HepG2 (cell line): ENCODE results near the gene LRIG1. TPM values are rescaled to one million over a fixed set of nuclear protein-coding genes. Genes with fewer than 3 reads are reported as not detected.

Source experiments
- CENPX ChIP-seq: sonication (generic); formaldehyde crosslinking; IDR thresholded peaks from 2 replicates; pipeline ENCODE4 v1.9.0; 2021; ENCODE audit warnings: mild to moderate bottlenecking, missing genetic modification reagents, moderate library complexity
- CSRNP2 ChIP-seq: sonication (generic); formaldehyde crosslinking; conservative IDR thresholded peaks from 2 replicates; pipeline ENCODE4 v1.8.0; 2022; ENCODE audit warnings: low read depth, missing genetic modification reagents
- ELF1 ChIP-seq: sonication (generic); formaldehyde crosslinking; IDR thresholded peaks from 2 replicates; pipeline ENCODE4 v1.4.0; 2020; ENCODE audit warnings: missing genetic modification reagents
- FOXP4 ChIP-seq: sonication (generic); formaldehyde crosslinking; IDR thresholded peaks from 2 replicates; pipeline ENCODE4 v1.4.0; 2020; ENCODE audit warnings: missing genetic modification reagents
- JUNB ChIP-seq: sonication (generic); formaldehyde crosslinking; IDR thresholded peaks from 2 replicates; pipeline ENCODE4 v1.8.0; 2022; ENCODE audit warnings: missing genetic modification reagents, mild to moderate bottlenecking, borderline replicate concordance
- KMT2A ChIP-seq: sonication (generic); formaldehyde crosslinking; IDR thresholded peaks from 2 replicates; pipeline ENCODE4 v1.4.0; 2020; ENCODE audit warnings: missing genetic modification reagents
- SNAPC5 ChIP-seq: sonication (generic); formaldehyde crosslinking; IDR thresholded peaks from 2 replicates; pipeline ENCODE4 v1.8.1; 2023; ENCODE audit warnings: mild to moderate bottlenecking, missing genetic modification reagents, borderline replicate concordance
- TAF15 ChIP-seq: fragments of 200-400 bp; formaldehyde crosslinking; IDR thresholded peaks from one replicate; pipeline ENCODE4 v1.6.1; 2018; ENCODE audit warnings: mild to moderate bottlenecking, low read depth, low read length; ENCODE audit not compliant: poor library complexity, severe bottlenecking
- TBX2 ChIP-seq: sonication (generic); formaldehyde crosslinking; IDR thresholded peaks from 2 replicates; pipeline ENCODE4 v1.5.0; 2020; ENCODE audit warnings: missing genetic modification reagents, mild to moderate bottlenecking, borderline replicate concordance
- ZKSCAN1 ChIP-seq: fragments of 150-350 bp; IDR thresholded peaks from 2 replicates; pipeline ENCODE4 v1.6.1; 2014; ENCODE audit warnings: low read length
- ZNF20 ChIP-seq: sonication (generic); formaldehyde crosslinking; IDR thresholded peaks from 2 replicates; pipeline ENCODE4 v1.4.0; 2020; ENCODE audit warnings: mild to moderate bottlenecking, moderate library complexity, missing genetic modification reagents
- ZNF441 ChIP-seq: sonication (generic); formaldehyde crosslinking; IDR thresholded peaks from 2 replicates; pipeline ENCODE4 v1.7.0; 2021; ENCODE audit warnings: missing genetic modification reagents, borderline replicate concordance
- ZNF704 ChIP-seq: sonication (generic); formaldehyde crosslinking; IDR thresholded peaks from 2 replicates; pipeline ENCODE4 v1.8.1; 2023; ENCODE audit warnings: mild to moderate bottlenecking, inconsistent platforms, moderate library complexity, missing genetic modification reagents, borderline replicate concordance
- ZNF737 ChIP-seq: sonication (generic); formaldehyde crosslinking; IDR thresholded peaks from 2 replicates; pipeline ENCODE4 v1.5.0; 2020; ENCODE audit warnings: missing genetic modification reagents, mild to moderate bottlenecking, borderline replicate concordance
- ZNF891 ChIP-seq: sonication (generic); formaldehyde crosslinking; IDR thresholded peaks from 2 replicates; pipeline ENCODE4 v1.5.0; 2020; ENCODE audit warnings: mild to moderate bottlenecking, missing genetic modification reagents
- ZSCAN31 ChIP-seq: sonication (generic); formaldehyde crosslinking; IDR thresholded peaks from 2 replicates; pipeline ENCODE4 v1.5.0; 2020; ENCODE audit warnings: low read depth, mild to moderate bottlenecking, missing genetic modification reagents
- polyA plus RNA-seq, 8 experiments: library from polyadenylated mRNA; depleted of rRNA in 3 of 8; stranded (reverse) in 7 of 8; unstranded in 1 of 8; fragments of >200 nt; fragmentation: Illumina TruSeq in 4 of 8; extraction: Trizol in 4 of 8; gene quantifications; 2 replicates each; pipeline versions ENCODE4 v1.2.1 to v1.2.3, GENCODE V29; 2011 to 2016; ENCODE audit warnings: low read depth in 4 of 8, missing spikeins in 1 of 8, mixed read lengths in 1 of 8; ENCODE audit not compliant: insufficient read depth in 1 of 8
- total RNA-seq, 5 experiments: library from RNA; depleted of rRNA; stranded (reverse); fragments of >200 nt; fragmentation: Illumina TruSeq; extraction: Trizol; gene quantifications; 2 replicates each; pipeline ENCODE4 v1.2.3, GENCODE V29; 2016; ENCODE audit warnings: low read depth in 1 of 5
- TF ChIP-seq, protein P1 (sequence below): sonication (generic); formaldehyde crosslinking; IDR thresholded peaks from 2 replicates; pipeline ENCODE4 v1.4.0; 2020; ENCODE audit warnings: missing genetic modification reagents
- TF ChIP-seq, protein P2 (sequence below): sonication (generic); formaldehyde crosslinking; IDR thresholded peaks from 2 replicates; pipeline ENCODE4 v1.5.1; 2020; ENCODE audit warnings: missing genetic modification reagents, mild to moderate bottlenecking, borderline replicate concordance
- TF ChIP-seq, protein P3 (sequence below): sonication (generic); formaldehyde crosslinking; IDR thresholded peaks from 2 replicates; pipeline ENCODE4 v1.8.1; 2023; ENCODE audit warnings: missing genetic modification reagents, inconsistent platforms, borderline replicate concordance

Gene LRIG1
- total and polyA plus RNA-seq, 2 of the 13 experiments (the other 11 are each of a cell fraction or from before 2014, with no cell fraction given) = 17.8 to 24.8 TPM

DNA sequence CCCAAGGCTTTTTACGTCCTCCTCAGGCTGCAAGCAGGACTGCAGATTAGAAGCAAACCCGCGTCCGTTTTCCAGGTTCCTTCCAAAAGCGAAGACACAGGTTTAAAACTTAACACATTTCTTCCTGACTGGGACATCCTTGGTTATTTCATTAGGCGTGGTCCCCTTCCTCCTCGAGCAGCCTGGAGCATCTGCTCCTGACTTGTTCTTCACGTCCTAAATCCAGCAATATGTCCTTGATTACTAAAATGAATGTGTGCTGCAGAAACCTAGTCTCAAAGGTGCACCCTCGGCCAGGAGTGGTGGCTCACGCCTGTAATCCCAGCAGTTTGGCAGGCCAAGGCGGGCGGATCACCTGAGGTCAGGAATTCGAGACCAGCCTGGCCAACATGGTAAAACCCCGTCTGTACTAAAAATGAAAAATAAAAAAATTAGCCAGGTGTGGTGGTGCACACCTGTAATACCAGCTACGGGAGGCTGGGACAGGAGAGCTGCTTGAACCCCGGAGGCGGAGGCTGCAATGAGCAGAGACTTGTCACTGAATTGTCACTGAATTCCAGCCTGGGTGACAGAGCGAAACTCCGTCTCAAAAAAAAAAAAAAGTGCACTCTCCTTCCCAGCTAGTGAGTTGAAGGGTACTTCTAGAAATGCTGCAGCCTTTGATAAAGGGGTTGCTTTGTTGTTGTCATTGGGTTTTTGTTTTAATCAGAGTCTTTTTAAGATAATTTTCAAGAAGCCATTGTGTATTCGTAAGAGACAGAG lies 842 bp upstream of the LRIG1 start (continued):
- TF ChIP-seq FOXP4 (no peak), KMT2A (CRISPR knock-in tag) (no peak), ZNF737 (CRISPR knock-in tag) (no peak), SNAPC5 (CRISPR knock-in tag) (no peak; the same call in 1 of the 2 replicates), ELF1 (CRISPR knock-in tag) (peak; percentile 7; the same call in 1 of the 2 replicates), CENPX (CRISPR knock-in tag) (no peak), ZKSCAN1 (no peak), ZNF20 (CRISPR knock-in tag) (no peak), JUNB (CRISPR knock-in tag) (no peak), CSRNP2 (no peak), TAF15 (no peak), ZNF704 (CRISPR knock-in tag) (no peak), ZNF441 (CRISPR knock-in tag) (peak; percentile 73; the same call in 1 of the 2 replicates), TBX2 (peak; percentile 10; the same call in 1 of the 2 replicates), ZSCAN31 (CRISPR knock-in tag) (no peak), ZNF891 (CRISPR knock-in tag) (no peak)
- TF ChIP-seq, protein P1, sequence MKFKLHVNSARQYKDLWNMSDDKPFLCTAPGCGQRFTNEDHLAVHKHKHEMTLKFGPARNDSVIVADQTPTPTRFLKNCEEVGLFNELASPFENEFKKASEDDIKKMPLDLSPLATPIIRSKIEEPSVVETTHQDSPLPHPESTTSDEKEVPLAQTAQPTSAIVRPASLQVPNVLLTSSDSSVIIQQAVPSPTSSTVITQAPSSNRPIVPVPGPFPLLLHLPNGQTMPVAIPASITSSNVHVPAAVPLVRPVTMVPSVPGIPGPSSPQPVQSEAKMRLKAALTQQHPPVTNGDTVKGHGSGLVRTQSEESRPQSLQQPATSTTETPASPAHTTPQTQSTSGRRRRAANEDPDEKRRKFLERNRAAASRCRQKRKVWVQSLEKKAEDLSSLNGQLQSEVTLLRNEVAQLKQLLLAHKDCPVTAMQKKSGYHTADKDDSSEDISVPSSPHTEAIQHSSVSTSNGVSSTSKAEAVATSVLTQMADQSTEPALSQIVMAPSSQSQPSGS (CRISPR knock-in tag) = no peak
- TF ChIP-seq, protein P2, sequence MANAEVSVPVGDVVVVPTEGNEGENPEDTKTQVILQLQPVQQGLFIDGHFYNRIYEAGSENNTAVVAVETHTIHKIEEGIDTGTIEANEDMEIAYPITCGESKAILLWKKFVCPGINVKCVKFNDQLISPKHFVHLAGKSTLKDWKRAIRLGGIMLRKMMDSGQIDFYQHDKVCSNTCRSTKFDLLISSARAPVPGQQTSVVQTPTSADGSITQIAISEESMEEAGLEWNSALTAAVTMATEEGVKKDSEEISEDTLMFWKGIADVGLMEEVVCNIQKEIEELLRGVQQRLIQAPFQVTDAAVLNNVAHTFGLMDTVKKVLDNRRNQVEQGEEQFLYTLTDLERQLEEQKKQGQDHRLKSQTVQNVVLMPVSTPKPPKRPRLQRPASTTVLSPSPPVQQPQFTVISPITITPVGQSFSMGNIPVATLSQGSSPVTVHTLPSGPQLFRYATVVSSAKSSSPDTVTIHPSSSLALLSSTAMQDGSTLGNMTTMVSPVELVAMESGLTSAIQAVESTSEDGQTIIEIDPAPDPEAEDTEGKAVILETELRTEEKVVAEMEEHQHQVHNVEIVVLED (CRISPR knock-in tag) = 0 out of 2 replicates have a peak, but pooled peaks have one; percentile 3
- TF ChIP-seq, protein P3, sequence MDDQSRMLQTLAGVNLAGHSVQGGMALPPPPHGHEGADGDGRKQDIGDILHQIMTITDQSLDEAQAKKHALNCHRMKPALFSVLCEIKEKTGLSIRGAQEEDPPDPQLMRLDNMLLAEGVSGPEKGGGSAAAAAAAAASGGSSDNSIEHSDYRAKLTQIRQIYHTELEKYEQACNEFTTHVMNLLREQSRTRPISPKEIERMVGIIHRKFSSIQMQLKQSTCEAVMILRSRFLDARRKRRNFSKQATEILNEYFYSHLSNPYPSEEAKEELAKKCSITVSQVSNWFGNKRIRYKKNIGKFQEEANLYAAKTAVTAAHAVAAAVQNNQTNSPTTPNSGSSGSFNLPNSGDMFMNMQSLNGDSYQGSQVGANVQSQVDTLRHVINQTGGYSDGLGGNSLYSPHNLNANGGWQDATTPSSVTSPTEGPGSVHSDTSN (CRISPR knock-in tag) = no peak
